ENCODE measurements around the gene CGNL1. TPM values are rescaled to one million over a fixed set of nuclear protein-coding genes. Genes with fewer than 3 reads are reported as not detected.

Gene CGNL1
- total RNA-seq, 1 donor from 2014 or later: 3.0 TPM

DNA sequence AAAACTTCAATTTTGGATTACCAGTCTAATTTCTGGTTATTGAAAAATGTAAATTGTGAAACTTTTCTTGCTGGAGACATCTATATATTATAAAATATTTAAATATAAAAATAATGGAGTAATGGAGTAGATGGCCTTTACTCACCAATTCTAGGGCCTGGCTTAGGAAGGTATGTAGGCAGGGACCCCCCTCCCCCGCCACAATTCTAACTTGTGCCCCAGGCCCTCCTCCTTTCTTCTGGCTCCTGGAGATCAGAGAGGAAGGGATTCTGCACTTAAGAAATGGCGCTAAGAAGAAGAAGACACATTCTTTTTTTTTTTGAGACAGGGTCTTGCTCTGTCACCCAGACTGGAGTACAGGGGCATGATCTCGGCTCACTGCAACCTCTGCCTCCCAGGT is 49.5 kb downstream of the CGNL1 start:
- Histone ChIP-seq H3K27ac (no peak overlapping the region), H3K4me3 (no peak overlapping the region), H3F3A (ENCODE audit: low read depth) (no peaks in the 10 kb centered on the region), H3K36me3 (no peaks in the 10 kb centered on the region), H3K79me2 (ENCODE audit: low read depth) (no peaks in the 10 kb centered on the region), H4K20me1 (ENCODE audit: low read depth) (no peaks in the 10 kb centered on the region), H3K9me3 (ENCODE audit: low read depth) (no peaks in the 10 kb centered on the region), H3K27me3 (no peaks in the 10 kb centered on the region), H3K9ac (no peak overlapping the region), H3K4me1 (no peaks in the 10 kb centered on the region), H2AFZ (replicated peaks) (no peak overlapping the region), H3K4me2 (no peak overlapping the region)
- DNase-seq (ENCODE audit: low spot score): no peak
- TF ChIP-seq, protein P1, sequence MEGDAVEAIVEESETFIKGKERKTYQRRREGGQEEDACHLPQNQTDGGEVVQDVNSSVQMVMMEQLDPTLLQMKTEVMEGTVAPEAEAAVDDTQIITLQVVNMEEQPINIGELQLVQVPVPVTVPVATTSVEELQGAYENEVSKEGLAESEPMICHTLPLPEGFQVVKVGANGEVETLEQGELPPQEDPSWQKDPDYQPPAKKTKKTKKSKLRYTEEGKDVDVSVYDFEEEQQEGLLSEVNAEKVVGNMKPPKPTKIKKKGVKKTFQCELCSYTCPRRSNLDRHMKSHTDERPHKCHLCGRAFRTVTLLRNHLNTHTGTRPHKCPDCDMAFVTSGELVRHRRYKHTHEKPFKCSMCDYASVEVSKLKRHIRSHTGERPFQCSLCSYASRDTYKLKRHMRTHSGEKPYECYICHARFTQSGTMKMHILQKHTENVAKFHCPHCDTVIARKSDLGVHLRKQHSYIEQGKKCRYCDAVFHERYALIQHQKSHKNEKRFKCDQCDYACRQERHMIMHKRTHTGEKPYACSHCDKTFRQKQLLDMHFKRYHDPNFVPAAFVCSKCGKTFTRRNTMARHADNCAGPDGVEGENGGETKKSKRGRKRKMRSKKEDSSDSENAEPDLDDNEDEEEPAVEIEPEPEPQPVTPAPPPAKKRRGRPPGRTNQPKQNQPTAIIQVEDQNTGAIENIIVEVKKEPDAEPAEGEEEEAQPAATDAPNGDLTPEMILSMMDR (IDR thresholded peaks at IDR 0.05): no peak
- no peak for TF ChIP-seq EZH2 (IDR thresholded peaks at IDR 0.05)
- Mint-ChIP-seq H3K36me3 (no peaks in the 10 kb centered on the region), H3K4me3 (no peak overlapping the region), H3K27ac (no peak overlapping the region), H3K4me1 (peaks cover 28% of the 10 kb centered on the region), H3K9me3 (no peaks in the 10 kb centered on the region), H3K27me3 (ENCODE audit: insufficient read depth, low read depth) (no peaks in the 10 kb centered on the region)

DNA sequence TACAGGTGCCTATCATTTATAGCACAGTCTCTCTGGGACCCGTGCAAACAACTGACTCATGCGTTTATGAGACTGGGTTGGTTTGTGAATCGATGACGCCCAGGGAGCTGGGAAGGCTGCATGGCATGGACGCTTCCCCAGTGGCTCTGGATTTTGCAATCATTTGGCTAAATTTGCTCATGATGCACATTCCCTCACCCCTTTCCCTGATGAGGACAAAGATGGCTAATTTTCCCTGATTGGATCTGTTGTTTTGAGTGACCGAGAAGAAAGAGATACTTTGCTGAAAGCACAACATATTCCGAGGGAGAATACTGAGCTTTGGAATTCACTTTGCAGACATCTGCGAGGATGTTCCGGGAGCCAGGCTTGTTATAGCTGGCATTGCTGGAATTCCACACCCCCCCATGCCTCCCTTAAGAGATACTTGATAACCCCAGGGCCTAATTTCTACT is 51.1 kb downstream of the CGNL1 start:
- H3K9me3 ChIP-seq (ENCODE audit: low read depth): no peaks in the 10 kb centered on the region
- H4K20me1 ChIP-seq (ENCODE audit: low read depth): no peaks in the 10 kb centered on the region
- TF ChIP-seq, protein P1 (IDR thresholded peaks at IDR 0.05): no peak
- no peak for TF ChIP-seq EZH2 (IDR thresholded peaks at IDR 0.05)
- H3K9me3 Mint-ChIP-seq: no peaks in the 10 kb centered on the region
- H3K79me2 ChIP-seq (ENCODE audit: low read depth): no peaks in the 10 kb centered on the region
- no peak overlapping the region for H3K27ac ChIP-seq
- H3K27ac Mint-ChIP-seq: no peak overlapping the region
- no peaks in the 10 kb centered on the region for H3K36me3 ChIP-seq
- no peak overlapping the region for H3K4me3 ChIP-seq
- no peaks in the 10 kb centered on the region for H3K27me3 ChIP-seq
- H3K27me3 Mint-ChIP-seq (ENCODE audit: insufficient read depth, low read depth): no peaks in the 10 kb centered on the region
- no peak overlapping the region for H3K4me2 ChIP-seq
- H3K36me3 Mint-ChIP-seq: no peaks in the 10 kb centered on the region
- H3K4me1 ChIP-seq: peaks cover 11% of the 10 kb centered on the region
- H2AFZ ChIP-seq (replicated peaks): no peak overlapping the region
- H3K4me1 Mint-ChIP-seq: peaks cover 21% of the 10 kb centered on the region
- H3F3A ChIP-seq (ENCODE audit: low read depth): no peaks in the 10 kb centered on the region
- DNase-seq (ENCODE audit: low spot score): peak; percentile 58
- no peak overlapping the region for H3K4me3 Mint-ChIP-seq
- H3K9ac ChIP-seq: no peak overlapping the region

DNA sequence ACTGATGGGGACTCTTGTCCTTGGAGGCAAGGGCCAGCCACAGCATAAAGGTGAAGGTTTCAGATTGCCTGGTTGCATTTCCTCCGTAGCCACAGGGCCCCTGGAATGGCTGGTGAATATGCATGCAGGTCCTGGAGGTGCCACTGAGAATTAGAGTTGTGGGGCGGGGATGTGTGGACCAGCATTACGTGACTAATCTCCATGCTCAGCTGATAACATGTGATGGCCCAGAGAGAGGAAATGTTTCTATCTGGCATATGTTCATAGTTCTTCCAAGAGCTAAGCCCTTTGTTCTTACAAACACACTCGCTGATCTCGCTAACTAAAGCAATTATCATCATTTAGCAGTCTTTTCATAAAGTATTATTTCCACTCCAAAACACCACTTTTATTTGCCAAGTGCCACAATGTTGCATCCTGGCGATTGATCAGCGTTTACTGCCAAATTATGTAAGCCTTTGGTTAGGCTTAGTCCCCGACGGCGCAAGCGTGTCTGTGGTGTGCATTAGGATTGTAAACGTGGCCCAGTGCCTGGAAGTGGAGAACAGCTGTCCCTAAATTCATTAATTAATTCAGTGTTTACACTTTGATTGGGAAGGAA is 55.9 kb downstream of the CGNL1 start:
- H3K36me3 ChIP-seq: no peaks in the 10 kb centered on the region
- DNase-seq (ENCODE audit: low spot score): no peak
- no peak overlapping the region for H3K9ac ChIP-seq
- H3K27ac ChIP-seq: no peak overlapping the region
- no peak overlapping the region for H3K4me3 ChIP-seq
- H3K9me3 Mint-ChIP-seq: no peaks in the 10 kb centered on the region
- H3K4me1 Mint-ChIP-seq: peaks cover 21% of the 10 kb centered on the region
- no peaks in the 10 kb centered on the region for H3K36me3 Mint-ChIP-seq
- H3K27ac Mint-ChIP-seq: no peak overlapping the region
- no peaks in the 10 kb centered on the region for H3K9me3 ChIP-seq (ENCODE audit: low read depth)
- TF ChIP-seq EZH2phosphoT487 (IDR thresholded peaks at IDR 0.05): no peak
- TF ChIP-seq, protein P1 (IDR thresholded peaks at IDR 0.05): no peak
- no peak for TF ChIP-seq EZH2 (IDR thresholded peaks at IDR 0.05)
- H3K4me2 ChIP-seq: no peak overlapping the region
- H2AFZ ChIP-seq (replicated peaks): no peak overlapping the region
- peaks cover 11% of the 10 kb centered on the region for H3K4me1 ChIP-seq
- H3K4me3 Mint-ChIP-seq: no peak overlapping the region
- H4K20me1 ChIP-seq (ENCODE audit: low read depth): no peaks in the 10 kb centered on the region
- H3F3A ChIP-seq (ENCODE audit: low read depth): no peaks in the 10 kb centered on the region
- no peaks in the 10 kb centered on the region for H3K27me3 ChIP-seq
- H3K79me2 ChIP-seq (ENCODE audit: low read depth): no peaks in the 10 kb centered on the region
- no peaks in the 10 kb centered on the region for H3K27me3 Mint-ChIP-seq (ENCODE audit: insufficient read depth, low read depth)
